NT2/D1 (cell line): ENCODE measurements around the gene CNIH3.

Experiments used
- SUZ12 ChIP-seq: IDR thresholded peaks from 2 replicates; pipeline ENCODE4 v1.6.1; 2011; ENCODE audit not compliant: insufficient read length, insufficient read depth; ENCODE audit errors: extremely low read depth
- ZNF274 ChIP-seq: IDR thresholded peaks from 2 replicates; pipeline ENCODE4 v1.6.1; 2011; ENCODE audit warnings: mild to moderate bottlenecking, low read depth, low read length

DNA sequence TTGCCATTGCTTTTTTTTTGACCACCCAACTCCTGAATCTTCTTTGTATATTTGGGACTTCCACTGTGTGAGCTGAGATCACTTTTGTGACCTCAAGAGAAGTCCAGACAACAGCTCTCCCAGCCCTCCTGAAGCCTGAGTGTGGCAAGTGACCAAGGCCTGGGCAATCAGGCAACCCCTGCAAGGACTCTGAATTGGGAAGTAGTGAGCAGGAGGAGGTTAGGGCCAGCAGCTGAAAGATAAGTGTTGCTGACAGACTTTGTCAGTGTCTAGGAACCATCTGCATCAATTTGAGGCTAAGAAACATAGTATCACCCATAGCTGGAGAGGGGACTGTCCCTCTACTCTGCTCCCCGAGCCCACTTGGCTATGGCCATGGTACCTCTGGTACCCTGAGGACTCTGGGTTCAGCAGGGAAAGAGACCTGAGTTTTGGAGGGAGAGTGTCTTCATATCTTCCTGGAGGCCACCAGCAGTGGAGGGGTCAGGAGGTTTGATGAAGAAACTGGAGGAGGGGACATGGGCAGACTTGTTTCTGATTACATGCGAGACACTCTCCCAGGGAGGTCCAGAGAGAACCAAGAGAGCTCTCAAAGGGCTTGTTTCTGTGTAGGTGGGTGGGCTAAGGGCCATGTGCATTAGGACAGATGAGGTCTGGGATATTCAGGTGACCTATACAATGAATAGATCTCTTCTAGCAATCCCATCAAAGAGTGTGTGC lies 166.3 kb downstream of the CNIH3 start:
- no peak for TF ChIP-seq SUZ12
- no peak for TF ChIP-seq ZNF274
